Hepatocyte (in vitro differentiated cells): Measurements from ENCODE around the gene NOX4.

Source experiments
- CTCF ChIP-seq: fragments of 200-600 bp; sonication (generic); IDR thresholded peaks from 2 replicates; pipeline ENCODE4 v1.5.1; 2016; ENCODE audit warnings: antibody characterized with exemption, mild to moderate bottlenecking; ENCODE audit not compliant: poor library complexity
- EZH2 ChIP-seq: fragments of 200-600 bp; sonication (generic); IDR thresholded peaks from 2 replicates; pipeline ENCODE4 v1.6.1; 2016; ENCODE audit warnings: antibody characterized with exemption, mild to moderate bottlenecking, borderline replicate concordance
- EZH2phosphoT487 ChIP-seq: fragments of 200-600 bp; sonication (generic); IDR thresholded peaks from one replicate; pipeline ENCODE4 v1.6.1; 2018; ENCODE audit warnings: antibody characterized with exemption, mild to moderate bottlenecking, low read depth, moderate library complexity; ENCODE audit not compliant: unreplicated experiment, severe bottlenecking

- TF ChIP-seq CTCF, result no peak
- TF ChIP-seq EZH2phosphoT487, result no peak
- TF ChIP-seq EZH2, result no peak
Measured at GRCh38 chr11:89293965-89294679, 197.1 kb downstream of the NOX4 start.
